Subcutaneous abdominal adipose tissue (tissue), 5 donors: ENCODE measurements around the gene LPP.

Source experiments
- H3K27ac ChIP-seq: one replicate; pipeline ENCODE4 v1.7.0; 2013; ENCODE audit warnings: low read depth, mild to moderate bottlenecking, inconsistent platforms, low read length, moderate library complexity
- H3K27me3 ChIP-seq, 5 donors: one replicate each; pipeline ENCODE4 v1.7.0; 2013; ENCODE audit warnings: low read length in 5 of 5, inconsistent platforms in 1 of 5; ENCODE audit not compliant: control insufficient read depth in 5 of 5, insufficient read depth in 4 of 5
- H3K36me3 ChIP-seq, 5 donors: one replicate each; pipeline ENCODE4 v1.7.0; 2013; ENCODE audit warnings: low read length in 5 of 5; ENCODE audit not compliant: control insufficient read depth in 5 of 5, insufficient read depth in 5 of 5
- H3K4me1 ChIP-seq, 5 donors: one replicate each; pipeline ENCODE4 v1.7.0; 2013; ENCODE audit warnings: low read length in 5 of 5, mild to moderate bottlenecking in 3 of 5, moderate library complexity in 1 of 5; ENCODE audit not compliant: control insufficient read depth in 5 of 5, insufficient read depth in 5 of 5
- H3K4me3 ChIP-seq, 5 donors: one replicate each; pipeline ENCODE4 v1.7.0; 2013; ENCODE audit warnings: low read length in 5 of 5, low read depth in 1 of 5
- H3K9ac ChIP-seq, 5 donors: one replicate each; pipeline ENCODE4 v1.7.0; 2013; ENCODE audit warnings: low read length in 5 of 5, mild to moderate bottlenecking in 4 of 5, moderate library complexity in 3 of 5
- H3K9me3 ChIP-seq, 5 donors: one replicate each; pipeline ENCODE4 v1.7.0; 2013; ENCODE audit warnings: low read length in 5 of 5; ENCODE audit not compliant: control insufficient read depth in 5 of 5
- donor health status: healthy.
- donor health status: healthy.
- donor health status: healthy.
- donor health status: healthy.
- donor health status: healthy.

The LPP gene

DNA sequence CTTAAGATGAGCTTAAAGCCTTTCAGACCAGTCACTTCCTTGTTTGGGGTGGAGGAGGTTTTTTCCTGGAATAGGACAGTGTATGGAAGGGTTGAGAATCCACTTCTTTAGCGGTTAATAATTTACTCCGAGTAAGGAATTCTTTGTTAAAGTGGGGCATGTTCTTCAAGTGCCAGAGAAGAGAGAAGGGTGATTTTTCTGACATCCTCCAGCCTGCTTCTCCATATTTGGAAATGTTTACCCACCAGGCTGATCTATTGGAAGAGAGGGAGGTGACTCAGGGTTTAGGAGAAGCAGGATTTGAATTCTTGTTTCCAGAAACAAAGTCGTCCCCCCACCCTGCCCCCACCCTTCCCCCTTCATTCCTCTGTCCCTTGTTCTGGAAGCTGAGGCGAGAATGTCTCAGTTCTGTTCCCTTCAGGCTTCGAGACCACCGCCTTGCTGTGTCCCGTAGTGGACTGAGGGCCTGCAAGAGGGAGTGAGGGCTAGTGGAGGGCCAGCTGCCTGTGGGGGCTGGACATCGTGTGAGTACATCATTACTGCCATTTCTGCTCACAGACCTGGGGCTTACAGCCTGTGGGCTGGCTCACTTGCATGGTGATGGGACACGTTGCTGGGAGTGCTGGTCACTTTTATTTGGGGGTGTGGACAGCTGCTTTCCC is 58.5 kb downstream of the LPP start:
- Histone ChIP-seq H3K36me3 (peaks cover 0 to 8% (median 0%) of the 10 kb centered on the region in 5 donors), H3K27me3 (no peaks in the 10 kb centered on the region), H3K4me3 (no peak overlapping the region), H3K27ac (no peak overlapping the region), H3K4me1 (peaks cover 3 to 15% (median 4%) of the 10 kb centered on the region in 5 donors), H3K9ac (no peak overlapping the region), H3K9me3 (no peaks in the 10 kb centered on the region)

DNA sequence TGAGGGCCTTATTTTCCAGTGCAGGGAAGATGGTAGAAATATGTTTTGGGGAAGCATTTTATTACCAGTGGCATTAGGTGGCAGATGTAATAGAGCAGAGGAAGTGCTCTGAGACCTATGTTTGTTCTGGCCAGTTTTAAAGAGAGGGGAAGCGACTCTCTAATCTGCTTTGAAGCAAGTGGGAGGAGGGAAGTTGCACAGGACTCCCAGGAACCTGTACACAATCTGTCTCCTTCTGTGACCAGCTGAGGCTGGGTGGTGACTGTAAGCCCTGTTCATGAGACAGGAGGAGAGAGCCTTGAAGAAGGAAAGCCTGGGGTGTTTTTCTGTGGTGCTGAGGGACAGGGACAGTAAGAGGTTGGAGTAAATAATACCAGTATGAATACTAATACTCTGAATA is 60.5 kb downstream of the LPP start:
- H3K27ac ChIP-seq = no peak overlapping the region
- no peaks in the 10 kb centered on the region for H3K27me3 ChIP-seq
- H3K36me3 ChIP-seq = peaks cover 0 to 5% (median 0%) of the 10 kb centered on the region in 5 donors
- no peak overlapping the region for H3K9ac ChIP-seq
- H3K4me3 ChIP-seq = no peak overlapping the region
- no peaks in the 10 kb centered on the region for H3K9me3 ChIP-seq
- H3K4me1 ChIP-seq = peaks cover 3 to 10% (median 4%) of the 10 kb centered on the region in 5 donors

DNA sequence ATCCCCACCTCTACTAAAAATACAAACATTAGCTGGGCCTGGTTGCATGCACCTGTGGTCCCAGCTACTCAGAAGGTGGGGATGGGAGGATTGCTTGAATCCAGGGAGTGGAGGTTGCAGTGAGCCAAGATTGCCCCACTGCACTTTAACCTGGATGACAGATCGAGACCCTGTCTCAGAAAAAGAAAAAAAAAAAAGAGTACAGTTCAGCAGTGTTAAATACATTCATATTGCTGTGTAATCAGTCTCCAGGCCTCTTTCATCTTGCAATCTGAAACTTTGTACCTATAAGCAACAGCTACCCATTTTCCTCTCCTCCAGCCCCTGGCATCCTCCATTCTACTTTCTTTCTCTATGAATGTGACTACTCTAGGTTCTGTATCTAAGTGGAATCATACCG is 61.2 kb downstream of the LPP start:
- H3K27me3 ChIP-seq = no peaks in the 10 kb centered on the region
- H3K27ac ChIP-seq = no peak overlapping the region
- H3K9ac ChIP-seq = no peak overlapping the region
- peaks cover 3 to 10% (median 4%) of the 10 kb centered on the region in 5 donors for H3K4me1 ChIP-seq
- no peaks in the 10 kb centered on the region for H3K9me3 ChIP-seq
- peaks cover 0 to 5% (median 0%) of the 10 kb centered on the region in 5 donors for H3K36me3 ChIP-seq
- H3K4me3 ChIP-seq = no peak overlapping the region

DNA sequence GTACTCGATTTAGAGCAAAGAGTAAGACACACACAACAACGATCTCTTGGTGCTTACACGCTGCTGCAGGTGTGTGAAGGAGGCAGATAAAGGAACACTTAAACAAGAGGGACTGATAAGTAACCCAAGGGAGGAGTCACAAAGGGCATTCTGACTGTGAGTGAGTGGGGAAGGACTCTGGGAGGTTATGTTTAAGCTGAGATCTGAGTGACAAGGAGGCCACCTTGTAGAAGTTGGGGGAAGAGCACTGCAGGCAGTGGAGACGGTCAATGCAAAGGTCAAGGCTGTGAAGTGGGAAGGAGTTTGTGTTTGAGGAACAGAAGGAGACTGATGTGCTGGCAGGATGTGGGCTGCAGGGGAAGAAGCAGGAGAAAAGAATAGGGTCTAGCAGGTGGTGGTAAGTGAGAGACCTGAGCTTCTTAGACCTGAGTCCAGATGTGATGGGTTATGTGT is 63.1 kb downstream of the LPP start:
- H3K9me3 ChIP-seq = no peaks in the 10 kb centered on the region
- peaks cover 0 to 9% (median 4%) of the 10 kb centered on the region in 5 donors for H3K4me1 ChIP-seq
- H3K4me3 ChIP-seq = no peak overlapping the region
- H3K27ac ChIP-seq = no peak overlapping the region
- no peak overlapping the region for H3K9ac ChIP-seq
- H3K27me3 ChIP-seq = no peaks in the 10 kb centered on the region
- H3K36me3 ChIP-seq = peaks cover 0 to 5% (median 0%) of the 10 kb centered on the region in 5 donors

DNA sequence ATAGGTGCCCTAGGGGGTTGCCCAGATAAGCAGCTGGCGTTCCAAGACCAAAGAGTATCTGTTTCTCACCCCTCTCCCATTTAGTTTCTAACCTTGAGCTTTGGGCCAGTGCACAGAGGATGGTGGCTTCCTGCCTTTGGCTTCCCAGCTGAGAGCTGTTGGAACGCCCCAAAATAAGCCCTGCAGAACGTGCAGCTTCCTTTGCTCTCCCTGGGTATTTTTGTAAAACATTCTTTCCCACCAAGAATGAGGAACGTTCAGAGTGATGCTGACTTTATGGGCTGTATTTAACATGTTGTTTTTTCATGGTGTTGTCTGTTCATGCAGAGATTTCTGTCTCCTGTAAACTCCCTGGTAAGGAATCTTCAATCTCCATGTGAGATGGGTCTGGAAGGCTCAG is 63.8 kb downstream of the LPP start:
- Histone ChIP-seq H3K27ac (no peak overlapping the region), H3K4me1 (peaks cover 0 to 9% (median 6%) of the 10 kb centered on the region in 5 donors), H3K9ac (no peak overlapping the region), H3K27me3 (no peaks in the 10 kb centered on the region), H3K36me3 (peaks cover 0 to 5% (median 0%) of the 10 kb centered on the region in 5 donors), H3K9me3 (no peaks in the 10 kb centered on the region), H3K4me3 (no peak overlapping the region)

DNA sequence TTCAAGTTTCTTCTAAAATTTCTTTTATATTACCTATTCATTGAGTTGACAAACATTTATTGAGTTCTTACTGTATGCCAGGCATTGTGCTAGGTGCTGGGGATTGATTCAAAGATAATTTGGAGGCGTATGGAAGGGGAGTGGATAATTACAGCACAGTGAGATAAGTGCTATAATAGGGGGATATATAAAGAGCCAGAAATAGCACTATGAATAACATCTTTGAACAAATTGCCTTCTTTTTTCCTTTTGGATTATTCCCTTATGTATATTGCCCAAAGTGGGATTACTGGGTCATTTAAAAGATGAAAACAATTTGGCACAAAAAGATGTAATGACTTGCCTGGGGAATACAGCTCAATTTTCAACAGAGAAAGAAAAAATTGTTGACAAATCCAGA is 64.6 kb downstream of the LPP start:
- Histone ChIP-seq H3K4me3 (no peak overlapping the region), H3K36me3 (peaks cover 0 to 5% (median 0%) of the 10 kb centered on the region in 5 donors), H3K4me1 (peaks cover 0 to 11% (median 10%) of the 10 kb centered on the region in 5 donors), H3K9me3 (no peaks in the 10 kb centered on the region), H3K9ac (no peak overlapping the region), H3K27me3 (no peaks in the 10 kb centered on the region), H3K27ac (no peak overlapping the region)

DNA sequence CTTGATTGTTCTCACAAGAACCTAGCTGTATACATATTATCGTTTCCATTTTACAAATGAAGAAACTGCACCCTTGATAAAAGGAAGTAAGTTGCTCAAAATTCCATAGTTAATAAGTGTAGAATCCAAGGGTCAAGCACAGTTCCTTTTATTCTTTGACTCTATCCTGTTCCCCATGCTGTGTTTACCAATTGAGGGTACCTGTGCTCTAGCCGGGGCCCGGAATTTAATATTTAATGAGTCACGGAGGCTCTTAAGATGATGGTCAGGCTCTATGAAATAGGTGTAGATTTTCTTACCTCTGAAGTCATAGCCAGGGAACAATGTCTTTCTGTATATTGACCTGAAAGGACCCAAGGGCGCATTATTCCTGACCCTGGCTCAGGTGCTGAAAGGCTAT is 65.2 kb downstream of the LPP start:
- Histone ChIP-seq H3K4me3 (no peak overlapping the region), H3K4me1 (peaks cover 0 to 14% (median 10%) of the 10 kb centered on the region in 5 donors)

DNA sequence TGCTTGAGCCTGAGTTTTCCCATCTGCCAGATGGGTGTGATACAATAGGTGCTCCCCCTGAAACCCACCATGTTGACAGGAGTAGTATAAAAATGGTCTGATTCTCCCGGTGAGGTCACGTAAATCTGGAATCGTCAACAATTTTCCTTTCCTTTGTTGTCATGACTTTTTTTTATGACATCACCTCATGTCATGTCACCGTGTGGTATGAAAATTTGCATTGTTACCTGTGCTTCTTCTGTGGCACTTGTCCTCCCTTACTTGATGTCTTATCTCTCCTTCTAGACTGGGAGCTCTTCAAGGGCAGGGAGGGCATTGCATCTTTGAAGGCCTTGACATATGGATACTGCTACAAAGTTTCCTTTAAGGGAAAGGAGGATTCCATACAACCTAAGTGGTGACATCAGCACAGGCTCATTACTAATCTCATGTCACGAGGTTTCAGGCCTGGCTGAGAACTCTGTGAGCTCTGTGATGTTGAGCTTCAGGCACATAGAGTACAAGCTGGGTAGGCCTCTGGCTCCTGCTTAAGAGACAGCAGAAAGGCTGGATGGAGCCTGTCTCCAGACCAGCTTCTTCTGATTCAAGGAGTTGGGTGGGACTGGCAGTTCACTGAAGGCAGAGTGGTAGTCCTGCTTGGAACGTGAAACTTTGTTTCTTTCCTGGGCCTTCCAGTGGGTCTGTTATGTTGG is 66.3 kb downstream of the LPP start:
- Histone ChIP-seq H3K27me3 (no peaks in the 10 kb centered on the region), H3K4me1 (peaks cover 0 to 14% (median 10%) of the 10 kb centered on the region in 5 donors), H3K36me3 (peaks cover 0 to 5% (median 0%) of the 10 kb centered on the region in 5 donors), H3K27ac (no peak overlapping the region), H3K9ac (no peak overlapping the region), H3K9me3 (no peaks in the 10 kb centered on the region), H3K4me3 (no peak overlapping the region)

More for the DNA sequence above, 65.2 kb downstream of the LPP start:
- Histone ChIP-seq H3K36me3 (peaks cover 0 to 5% (median 0%) of the 10 kb centered on the region in 5 donors), H3K9me3 (no peaks in the 10 kb centered on the region), H3K9ac (no peak overlapping the region), H3K27ac (no peak overlapping the region), H3K27me3 (no peaks in the 10 kb centered on the region)

DNA sequence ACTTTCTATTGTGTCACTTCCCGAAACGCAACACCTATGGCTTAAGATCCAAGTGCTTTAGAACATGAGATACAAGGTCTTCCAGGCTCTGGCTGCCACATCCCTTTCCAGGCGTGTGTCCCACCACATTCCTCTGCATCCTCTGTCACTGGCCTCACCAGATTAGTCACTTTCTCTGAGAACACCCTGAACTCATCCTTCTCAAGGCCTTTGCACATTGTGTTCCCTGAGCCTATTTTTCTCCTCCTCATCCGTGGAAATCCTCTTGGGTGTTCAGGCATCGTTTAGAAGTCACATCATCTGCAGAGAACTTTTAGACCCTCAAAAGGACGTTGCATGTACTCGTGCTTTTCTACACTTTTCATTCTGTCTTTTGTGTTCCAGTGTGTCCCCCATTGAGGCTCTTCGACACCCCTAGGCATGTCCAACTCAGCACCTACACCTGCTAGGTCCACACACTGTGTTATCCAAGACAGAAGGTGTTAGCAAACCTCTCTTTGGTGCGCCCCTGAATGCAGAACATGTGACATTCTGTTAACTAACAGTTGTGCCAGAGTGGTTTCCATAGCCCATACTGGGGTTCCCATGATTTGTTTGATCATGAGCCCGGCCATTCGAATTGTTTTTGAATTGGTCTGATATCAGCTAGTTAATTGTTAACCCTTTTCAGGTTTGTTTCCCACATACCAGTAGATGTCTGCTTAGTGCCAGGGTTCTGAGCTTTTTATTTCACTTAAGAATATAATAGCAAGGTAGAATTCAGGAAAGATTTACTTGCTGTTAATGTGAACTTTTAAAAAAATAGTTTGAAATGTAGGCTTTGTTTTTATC is 67.2 kb downstream of the LPP start:
- H3K27ac ChIP-seq = no peak overlapping the region
- peaks cover 0 to 14% (median 10%) of the 10 kb centered on the region in 5 donors for H3K4me1 ChIP-seq

More for the DNA sequence above, 67.2 kb downstream of the LPP start:
- Histone ChIP-seq H3K9ac (no peak overlapping the region), H3K36me3 (peaks cover 0 to 5% (median 0%) of the 10 kb centered on the region in 5 donors), H3K27me3 (no peaks in the 10 kb centered on the region), H3K9me3 (no peaks in the 10 kb centered on the region), H3K4me3 (no peak overlapping the region)
